ENCODE measurements around the gene PDSS1. TPM values are rescaled to one million over a fixed set of nuclear protein-coding genes. Genes with fewer than 3 reads are reported as not detected.

The PDSS1 gene
- total RNA-seq, 1 donor from 2014 or later = 8.8 TPM

- H3K4me3 ChIP-seq (ENCODE audit: low read depth, low read length) = no peak overlapping the region
- TF ChIP-seq, protein P1, sequence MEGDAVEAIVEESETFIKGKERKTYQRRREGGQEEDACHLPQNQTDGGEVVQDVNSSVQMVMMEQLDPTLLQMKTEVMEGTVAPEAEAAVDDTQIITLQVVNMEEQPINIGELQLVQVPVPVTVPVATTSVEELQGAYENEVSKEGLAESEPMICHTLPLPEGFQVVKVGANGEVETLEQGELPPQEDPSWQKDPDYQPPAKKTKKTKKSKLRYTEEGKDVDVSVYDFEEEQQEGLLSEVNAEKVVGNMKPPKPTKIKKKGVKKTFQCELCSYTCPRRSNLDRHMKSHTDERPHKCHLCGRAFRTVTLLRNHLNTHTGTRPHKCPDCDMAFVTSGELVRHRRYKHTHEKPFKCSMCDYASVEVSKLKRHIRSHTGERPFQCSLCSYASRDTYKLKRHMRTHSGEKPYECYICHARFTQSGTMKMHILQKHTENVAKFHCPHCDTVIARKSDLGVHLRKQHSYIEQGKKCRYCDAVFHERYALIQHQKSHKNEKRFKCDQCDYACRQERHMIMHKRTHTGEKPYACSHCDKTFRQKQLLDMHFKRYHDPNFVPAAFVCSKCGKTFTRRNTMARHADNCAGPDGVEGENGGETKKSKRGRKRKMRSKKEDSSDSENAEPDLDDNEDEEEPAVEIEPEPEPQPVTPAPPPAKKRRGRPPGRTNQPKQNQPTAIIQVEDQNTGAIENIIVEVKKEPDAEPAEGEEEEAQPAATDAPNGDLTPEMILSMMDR (conservative IDR thresholded peaks at IDR 0.05; ENCODE audit: low read depth, low read length) = no peak
- DNase-seq (ENCODE audit: low read depth) = no peak
Observed at GRCh38 chr10:26759008-26759407, 61.5 kb downstream of the PDSS1 start.

GRCh38 chr10:26765549-26765948 is 68.0 kb downstream of the PDSS1 start:
- H3K4me3 ChIP-seq (ENCODE audit: low read depth, low read length) = no peak overlapping the region
- TF ChIP-seq, protein P1 (conservative IDR thresholded peaks at IDR 0.05; ENCODE audit: low read depth, low read length) = no peak
- no peak for DNase-seq (ENCODE audit: low read depth)

DNA sequence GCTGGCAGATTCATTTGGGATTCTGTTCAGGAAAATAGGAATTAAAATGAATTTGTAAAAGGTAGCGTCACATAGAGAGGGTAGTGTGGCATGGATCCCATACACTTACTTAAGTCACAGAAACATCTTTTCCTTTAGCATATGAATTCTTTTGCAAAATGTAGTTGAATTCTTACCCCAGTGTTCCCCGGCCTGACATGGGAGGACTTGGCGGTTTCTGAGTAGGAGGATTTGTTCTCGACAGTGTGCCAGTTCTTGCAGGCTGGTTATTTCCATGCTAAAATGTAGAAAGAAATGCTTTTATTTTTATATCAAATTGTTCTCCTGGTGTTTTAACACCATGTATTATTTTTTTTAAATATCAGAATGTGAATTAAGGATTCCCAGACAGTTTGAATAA is 72.6 kb downstream of the PDSS1 start:
- TF ChIP-seq, protein P1 (conservative IDR thresholded peaks at IDR 0.05; ENCODE audit: low read depth, low read length) = no peak
- no peak overlapping the region for H3K4me3 ChIP-seq (ENCODE audit: low read depth, low read length)
- no peak for DNase-seq (ENCODE audit: low read depth)

- DNase-seq (ENCODE audit: low read depth) = no peak
Observed at GRCh38 chr10:26773633-26774032, 76.1 kb downstream of the PDSS1 start.

GRCh38 chr10:26776258-26776657 is 78.8 kb downstream of the PDSS1 start:
- DNase-seq (ENCODE audit: low read depth) = no peak
- TF ChIP-seq, protein P1 (conservative IDR thresholded peaks at IDR 0.05; ENCODE audit: low read depth, low read length) = no peak
- no peak overlapping the region for H3K4me3 ChIP-seq (ENCODE audit: low read depth, low read length)

More at GRCh38 chr10:26773633-26774032, 76.1 kb downstream of the PDSS1 start:
- H3K4me3 ChIP-seq (ENCODE audit: low read depth, low read length) = no peak overlapping the region
- TF ChIP-seq, protein P1 (conservative IDR thresholded peaks at IDR 0.05; ENCODE audit: low read depth, low read length) = no peak

GRCh38 chr10:26777686-26778085 is 80.2 kb downstream of the PDSS1 start:
- no peak overlapping the region for H3K4me3 ChIP-seq (ENCODE audit: low read depth, low read length)
- TF ChIP-seq, protein P1 (conservative IDR thresholded peaks at IDR 0.05; ENCODE audit: low read depth, low read length) = no peak
- DNase-seq (ENCODE audit: low read depth) = no peak

- TF ChIP-seq, protein P1 (conservative IDR thresholded peaks at IDR 0.05; ENCODE audit: low read depth, low read length) = no peak
- no peak overlapping the region for H3K4me3 ChIP-seq (ENCODE audit: low read depth, low read length)
- no peak for DNase-seq (ENCODE audit: low read depth)
Observed at GRCh38 chr10:26779176-26779860, 81.8 kb downstream of the PDSS1 start.
